Activated naive CD4-positive, alpha-beta T cell treated with anti-CD3 and anti-CD28 coated beads, Interleukin-2, amount 50 U/mL, for 24 hours (primary cell): ENCODE results near the gene FCRL3.

Experiments
- H3K27ac Mint-ChIP-seq: one replicate; pipeline ENCODE4 v1.8.0; 2021; ENCODE audit warnings: mild to moderate bottlenecking, mixed read lengths
- H3K27me3 Mint-ChIP-seq: one replicate; pipeline ENCODE4 v1.8.0; 2021; ENCODE audit warnings: mixed read lengths
- H3K36me3 Mint-ChIP-seq: one replicate; pipeline ENCODE4 v1.8.0; 2021; ENCODE audit warnings: mixed read lengths
- H3K4me1 Mint-ChIP-seq: one replicate; pipeline ENCODE4 v1.8.0; 2021; ENCODE audit warnings: mixed read lengths
- H3K4me3 Mint-ChIP-seq: one replicate; pipeline ENCODE4 v1.8.0; 2021; ENCODE audit warnings: mild to moderate bottlenecking, mixed read lengths
- H3K9me3 Mint-ChIP-seq: one replicate; pipeline ENCODE4 v1.8.0; 2021; ENCODE audit warnings: mixed read lengths

Gene FCRL3

DNA sequence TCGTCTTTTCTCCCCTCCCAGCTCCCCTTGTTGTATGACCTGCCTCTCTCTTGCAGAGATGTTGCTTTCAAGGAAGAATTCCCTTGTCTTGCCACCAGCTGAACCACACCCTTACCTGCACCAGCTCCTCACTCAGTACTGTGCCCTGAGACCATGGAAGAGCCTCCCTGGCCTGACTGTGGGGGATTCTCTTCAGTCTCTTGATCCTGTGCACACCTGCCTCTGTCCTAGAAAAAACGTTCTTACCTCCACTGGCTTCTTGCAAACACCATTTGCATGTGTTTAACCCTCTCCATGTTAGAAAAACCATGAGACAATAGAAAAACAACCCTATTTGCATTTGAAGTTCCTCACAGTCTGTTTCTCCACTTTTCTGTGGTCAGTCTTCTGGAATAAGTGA lies 59.4 kb downstream of the FCRL3 start:
- H3K4me3 Mint-ChIP-seq: no peak overlapping the region
- no peaks in the 10 kb centered on the region for H3K36me3 Mint-ChIP-seq
- H3K9me3 Mint-ChIP-seq: no peaks in the 10 kb centered on the region
- no peaks in the 10 kb centered on the region for H3K4me1 Mint-ChIP-seq
- H3K27me3 Mint-ChIP-seq: peaks cover 9% of the 10 kb centered on the region
- no peak overlapping the region for H3K27ac Mint-ChIP-seq

DNA sequence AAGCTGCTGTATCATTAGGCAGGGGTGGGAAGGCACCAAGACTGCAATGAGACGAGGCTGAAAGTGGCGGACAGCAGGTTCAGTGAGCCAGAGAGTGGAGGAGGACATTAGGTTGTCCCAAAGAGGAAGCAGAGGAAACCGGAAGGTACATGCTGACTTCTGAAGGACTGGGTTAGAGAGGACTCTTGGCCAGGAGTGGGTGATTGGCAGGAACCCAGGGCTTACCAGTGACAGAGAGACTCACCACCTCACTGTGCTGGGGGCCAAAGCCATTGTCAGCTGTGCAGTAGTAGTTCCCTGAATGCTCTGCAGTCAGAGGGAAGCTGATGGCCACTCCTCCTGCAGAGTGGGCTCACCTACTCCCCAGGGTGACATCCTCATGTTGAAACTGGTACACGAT lies 60.8 kb downstream of the FCRL3 start:
- Mint-ChIP-seq H3K36me3 (no peaks in the 10 kb centered on the region), H3K27ac (no peak overlapping the region), H3K4me3 (no peak overlapping the region), H3K27me3 (peaks cover 10% of the 10 kb centered on the region), H3K4me1 (no peaks in the 10 kb centered on the region), H3K9me3 (no peaks in the 10 kb centered on the region)

DNA sequence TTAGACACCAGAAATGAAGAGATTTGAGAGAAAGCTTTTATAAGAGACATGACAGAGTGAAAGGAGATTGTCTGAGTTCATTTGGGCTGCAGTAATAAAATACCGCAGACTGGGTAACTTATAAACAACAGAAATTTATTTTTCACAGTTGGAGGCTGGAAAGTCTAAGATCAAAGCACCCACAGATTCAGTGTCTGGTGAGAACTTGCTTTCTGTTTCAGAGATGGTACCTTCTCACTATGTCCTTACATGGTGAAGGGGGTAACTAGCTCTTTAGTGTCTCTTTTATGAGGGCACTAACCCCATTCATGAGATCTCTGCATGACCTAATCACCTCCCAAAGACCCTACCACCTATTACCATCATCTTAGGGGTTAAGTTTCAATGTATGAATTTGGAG lies 71.8 kb downstream of the FCRL3 start:
- H3K9me3 Mint-ChIP-seq: peaks cover 5% of the 10 kb centered on the region
- H3K4me1 Mint-ChIP-seq: peaks cover 3% of the 10 kb centered on the region
- H3K36me3 Mint-ChIP-seq: no peaks in the 10 kb centered on the region
- peaks cover 14% of the 10 kb centered on the region for H3K27me3 Mint-ChIP-seq
- no peak overlapping the region for H3K27ac Mint-ChIP-seq
- H3K4me3 Mint-ChIP-seq: no peak overlapping the region
